ENCODE results near the gene MEIKIN.

DNA sequence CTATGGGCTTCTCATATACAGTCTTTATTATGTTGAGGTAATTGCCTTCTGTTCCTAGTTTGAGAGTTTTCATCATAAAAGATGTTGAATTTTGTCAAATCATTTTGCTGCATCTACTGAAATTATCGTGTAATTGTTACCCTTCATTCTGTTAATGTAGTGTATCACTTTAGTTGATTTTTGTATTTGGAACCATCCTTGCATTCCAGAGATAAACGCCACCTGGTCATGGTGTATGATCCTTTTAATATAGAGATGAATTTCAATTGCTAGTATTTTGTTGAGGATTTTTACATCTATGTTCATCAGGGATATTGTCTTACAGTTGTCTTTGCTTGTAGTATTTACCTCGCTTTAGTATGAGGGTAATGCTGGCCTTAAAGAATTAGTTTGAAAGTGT lies 19.3 kb downstream of the MEIKIN start:
- TF ChIP-seq, protein P1, sequence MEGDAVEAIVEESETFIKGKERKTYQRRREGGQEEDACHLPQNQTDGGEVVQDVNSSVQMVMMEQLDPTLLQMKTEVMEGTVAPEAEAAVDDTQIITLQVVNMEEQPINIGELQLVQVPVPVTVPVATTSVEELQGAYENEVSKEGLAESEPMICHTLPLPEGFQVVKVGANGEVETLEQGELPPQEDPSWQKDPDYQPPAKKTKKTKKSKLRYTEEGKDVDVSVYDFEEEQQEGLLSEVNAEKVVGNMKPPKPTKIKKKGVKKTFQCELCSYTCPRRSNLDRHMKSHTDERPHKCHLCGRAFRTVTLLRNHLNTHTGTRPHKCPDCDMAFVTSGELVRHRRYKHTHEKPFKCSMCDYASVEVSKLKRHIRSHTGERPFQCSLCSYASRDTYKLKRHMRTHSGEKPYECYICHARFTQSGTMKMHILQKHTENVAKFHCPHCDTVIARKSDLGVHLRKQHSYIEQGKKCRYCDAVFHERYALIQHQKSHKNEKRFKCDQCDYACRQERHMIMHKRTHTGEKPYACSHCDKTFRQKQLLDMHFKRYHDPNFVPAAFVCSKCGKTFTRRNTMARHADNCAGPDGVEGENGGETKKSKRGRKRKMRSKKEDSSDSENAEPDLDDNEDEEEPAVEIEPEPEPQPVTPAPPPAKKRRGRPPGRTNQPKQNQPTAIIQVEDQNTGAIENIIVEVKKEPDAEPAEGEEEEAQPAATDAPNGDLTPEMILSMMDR (IDR thresholded peaks at IDR 0.05), result no peak
- TF ChIP-seq POLR2A (IDR thresholded peaks at IDR 0.05), result no peak
